ENCODE data around the gene ZMPSTE24.

GRCh38 chr1:40313958-40314720 lies 56.1 kb downstream of the ZMPSTE24 start:
- TF ChIP-seq POLR2A (IDR thresholded peaks at IDR 0.05; ENCODE audit: low read depth, low read length) = no peak
- no peak for TF ChIP-seq SIN3A (IDR thresholded peaks at IDR 0.05; ENCODE audit: low read depth, low read length)
- no peak for TF ChIP-seq CTCF (IDR thresholded peaks at IDR 0.05 in 2 of 3, conservative IDR thresholded peaks at IDR 0.05 in 1 of 3; ENCODE audit: control insufficient read depth in 2 of 3, extremely low read depth in 1 of 3, insufficient read depth in 1 of 3, low read depth in 3 of 3, low read length in 3 of 3)
- TF ChIP-seq BRCA1 (IDR thresholded peaks at IDR 0.05; ENCODE audit: low read depth, low read length) = no peak
- no peak for TF ChIP-seq EZH2 (IDR thresholded peaks at IDR 0.05; ENCODE audit: borderline replicate concordance, control insufficient read depth, low read depth, low read length)
- no peak for TF ChIP-seq CHD4 (IDR thresholded peaks at IDR 0.05)
- TF ChIP-seq NR2C2 (IDR thresholded peaks at IDR 0.05; ENCODE audit: borderline replicate concordance, control insufficient read depth, insufficient read length, low read depth) = no peak
- no peak for TF ChIP-seq SP1 (IDR thresholded peaks at IDR 0.05; ENCODE audit: low read depth, low read length)
- no peak for TF ChIP-seq POLR2AphosphoS5 (IDR thresholded peaks at IDR 0.05; ENCODE audit: low read length)
